AG10803 (cell line): ENCODE data around the gene JPH2.

Experiments
- DNase-seq: peaks from one replicate; pipeline ENCODE4 v3.0.0; 2010; ENCODE audit warnings: low read depth
- H3K4me3 ChIP-seq: 2 replicates; pipeline ENCODE4 v1.5.1; 2011; ENCODE audit warnings: mild to moderate bottlenecking, low read length, control low read depth
- CTCF ChIP-seq: conservative IDR thresholded peaks from 2 replicates; pipeline ENCODE4 v1.5.1; 2011; ENCODE audit warnings: mild to moderate bottlenecking, low read length, control low read depth, inconsistent platforms

JPH2 gene

GRCh38 chr20:44126445-44126844, 60.5 kb downstream of the JPH2 start:
- DNase-seq, result no peak
- H3K4me3 ChIP-seq, result no peak overlapping the region
- no peak for TF ChIP-seq CTCF

- DNase-seq, result no peak
- no peak for TF ChIP-seq CTCF
- H3K4me3 ChIP-seq, result no peak overlapping the region
Measured at GRCh38 chr20:44125332-44126127, 61.5 kb downstream of the JPH2 start.

GRCh38 chr20:44123874-44124535, 63.0 kb downstream of the JPH2 start:
- H3K4me3 ChIP-seq, result no peak overlapping the region
- no peak for TF ChIP-seq CTCF
- no peak for DNase-seq

- H3K4me3 ChIP-seq, result no peak overlapping the region
- DNase-seq, result no peak
- TF ChIP-seq CTCF, result no peak
Measured at GRCh38 chr20:44123251-44123650, 63.7 kb downstream of the JPH2 start.

GRCh38 chr20:44120676-44121425, 66.1 kb downstream of the JPH2 start:
- no peak for TF ChIP-seq CTCF
- DNase-seq, result no peak

GRCh38 chr20:44118185-44119033, 68.6 kb downstream of the JPH2 start:
- H3K4me3 ChIP-seq, result no peak overlapping the region
- no peak for DNase-seq
- TF ChIP-seq CTCF, result no peak

More at GRCh38 chr20:44120676-44121425, 66.1 kb downstream of the JPH2 start:
- H3K4me3 ChIP-seq, result no peak overlapping the region
